ENCODE measurements around the gene TBCE.
"Not testable (repeated sequence)": the region's sequence is repeated elsewhere in the genome, so short reads cannot be mapped to it uniquely, and the experiment has no call there.

Gene TBCE

DNA sequence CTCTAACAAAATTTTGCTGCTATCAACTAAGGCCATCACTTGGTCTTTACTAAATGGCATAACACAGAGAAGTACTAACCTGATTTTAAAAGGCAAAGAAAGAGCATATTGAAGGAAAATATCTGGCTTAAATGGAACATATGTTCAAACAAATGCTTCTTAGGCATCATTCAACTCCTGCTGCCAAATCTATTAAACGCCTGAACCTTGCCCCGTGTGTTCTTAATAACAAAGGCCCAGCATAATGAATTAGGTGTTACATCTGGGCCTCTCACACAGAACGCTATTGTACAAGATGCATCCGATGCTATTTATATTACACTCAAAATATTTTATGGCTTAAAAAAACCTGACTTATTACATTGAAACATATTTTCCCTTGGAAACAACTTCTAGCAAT is 88.6 kb downstream of the TBCE start:
- DNase-seq, result no peak

- DNase-seq, result not testable (repeated sequence)
Observed at GRCh38 chr1:235457856-235458255, 90.6 kb downstream of the TBCE start.

DNA sequence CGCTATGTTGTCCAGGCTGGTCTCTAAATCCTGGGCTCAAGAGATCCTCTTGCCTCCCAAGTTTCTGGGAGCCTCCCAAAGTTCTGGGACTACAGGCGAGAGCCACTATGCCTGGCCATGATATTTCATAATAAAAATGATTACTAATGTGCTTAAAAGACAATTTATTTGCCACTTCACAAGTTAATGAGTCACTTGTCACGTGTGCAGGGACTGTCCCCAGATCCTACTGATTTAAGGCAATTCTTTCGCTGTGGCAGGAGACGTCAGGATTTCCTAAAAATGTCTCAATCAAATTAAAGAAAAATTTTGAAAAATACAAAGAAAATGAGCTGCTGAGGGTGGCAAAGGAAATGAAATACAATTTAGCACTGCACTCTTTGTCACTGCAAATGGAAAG is 93.5 kb downstream of the TBCE start:
- DNase-seq, result no peak

DNA sequence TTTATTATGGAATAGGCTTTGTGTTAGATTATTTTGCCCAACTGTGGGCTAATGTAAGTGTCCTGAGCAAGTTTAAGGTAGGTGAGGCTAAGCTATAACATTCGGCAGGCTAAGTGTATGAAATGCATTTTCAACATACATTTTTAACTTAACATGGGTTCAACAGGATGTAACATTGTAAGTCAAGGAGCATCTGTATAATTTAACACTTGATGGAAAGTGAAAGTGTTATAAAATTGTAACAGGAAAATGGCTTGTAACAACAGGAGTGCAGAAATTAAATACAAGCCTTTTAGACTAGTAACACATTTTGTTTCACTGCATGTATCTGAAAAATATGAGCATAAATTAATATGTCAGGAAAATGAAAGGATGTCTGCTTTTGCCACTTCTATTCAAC is 94.7 kb downstream of the TBCE start:
- no peak for DNase-seq

- DNase-seq, result not testable (repeated sequence)
Observed at GRCh38 chr1:235462832-235463231, 95.6 kb downstream of the TBCE start.

GRCh38 chr1:235465066-235465465 is 97.8 kb downstream of the TBCE start:
- no peak for DNase-seq

GRCh38 chr1:235468004-235468403 is 100.8 kb downstream of the TBCE start:
- DNase-seq, result no peak

DNA sequence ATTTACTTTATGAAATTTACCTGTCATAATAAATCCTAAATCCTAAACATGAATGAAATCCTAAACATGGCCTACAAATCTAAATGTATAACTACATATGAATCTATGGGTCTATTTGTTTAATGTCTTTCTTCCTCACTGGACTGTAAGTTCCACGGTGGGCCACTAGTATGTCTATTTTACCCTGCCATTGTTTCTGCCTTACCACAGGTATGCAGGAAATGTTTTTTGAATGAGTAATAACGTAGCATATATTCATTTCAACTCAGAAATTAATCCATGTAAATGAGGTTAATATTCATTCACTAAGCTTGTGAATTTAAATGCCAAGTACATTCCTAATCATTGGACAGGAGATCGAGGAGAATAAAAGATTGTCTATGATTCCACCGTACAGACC is 101.7 kb downstream of the TBCE start:
- no peak for DNase-seq

DNA sequence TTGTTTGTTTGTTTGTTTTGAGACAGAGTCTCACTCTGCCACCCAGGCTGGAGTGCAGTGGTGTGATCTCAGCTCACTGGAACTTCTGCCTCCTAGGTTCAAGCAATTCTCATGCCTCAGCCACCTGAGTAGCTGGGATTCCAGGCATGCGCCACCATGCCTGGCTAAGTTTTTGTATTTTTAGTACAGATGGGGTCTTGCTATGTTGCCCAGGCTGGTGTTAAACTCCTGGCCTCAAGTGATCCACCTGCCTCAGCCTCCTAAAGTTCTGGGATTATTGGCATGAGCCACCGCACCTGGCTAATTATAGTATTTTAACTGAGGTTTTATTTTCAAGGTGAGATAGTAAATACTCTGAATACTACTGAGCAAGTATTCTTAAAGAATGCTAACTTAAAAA is 102.7 kb downstream of the TBCE start:
- DNase-seq, result not testable (repeated sequence)

DNA sequence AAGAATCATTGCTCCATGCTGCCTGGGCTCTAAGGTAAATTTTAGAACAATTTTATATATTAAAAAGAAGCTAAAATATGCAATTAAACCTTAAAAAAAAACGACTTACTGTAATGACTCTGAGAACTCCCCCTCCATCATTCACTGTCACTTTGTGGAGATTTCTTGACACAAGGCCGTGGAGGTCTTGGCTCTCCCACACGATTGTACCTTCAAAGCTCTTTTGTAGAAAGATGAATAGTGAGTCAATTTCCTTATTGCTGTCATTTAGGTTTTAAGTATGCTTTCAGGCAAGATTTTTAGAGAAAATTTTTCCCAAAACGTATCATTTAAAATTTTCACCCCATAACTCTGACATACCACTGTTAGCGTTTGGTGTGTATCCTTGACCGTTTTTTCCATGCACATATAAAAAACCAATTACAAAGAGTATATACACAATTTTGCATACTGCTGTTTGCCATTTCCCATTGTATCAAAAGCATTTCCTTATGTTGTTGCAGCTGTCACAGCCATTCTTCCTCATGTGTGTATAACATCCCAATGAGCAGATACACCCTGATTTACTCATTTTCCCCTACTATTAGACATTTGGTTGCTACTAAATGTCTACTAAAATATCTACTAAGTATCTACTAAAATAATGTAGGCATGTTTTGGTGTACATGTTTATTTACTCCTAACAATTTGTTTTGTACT is 103.7 kb downstream of the TBCE start:
- no peak for DNase-seq

DNA sequence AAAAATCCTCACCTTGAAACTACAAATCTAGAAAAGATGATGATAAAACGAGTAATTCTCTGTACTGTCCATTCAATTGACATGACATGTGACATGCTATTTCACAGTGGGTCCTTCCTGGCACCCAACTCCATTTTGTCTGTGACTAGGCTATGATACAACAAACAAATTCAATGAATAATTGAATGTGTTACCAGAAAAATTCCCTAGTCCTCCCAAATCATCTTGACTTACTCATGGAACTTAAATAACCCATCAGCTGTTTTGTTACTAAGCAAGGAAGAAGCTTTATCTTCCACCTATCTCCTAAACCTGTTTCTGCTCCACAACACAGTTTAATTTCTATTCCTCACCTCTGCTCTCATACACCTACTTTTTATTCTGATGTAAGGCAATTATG is 106.6 kb downstream of the TBCE start:
- no peak for DNase-seq

DNA sequence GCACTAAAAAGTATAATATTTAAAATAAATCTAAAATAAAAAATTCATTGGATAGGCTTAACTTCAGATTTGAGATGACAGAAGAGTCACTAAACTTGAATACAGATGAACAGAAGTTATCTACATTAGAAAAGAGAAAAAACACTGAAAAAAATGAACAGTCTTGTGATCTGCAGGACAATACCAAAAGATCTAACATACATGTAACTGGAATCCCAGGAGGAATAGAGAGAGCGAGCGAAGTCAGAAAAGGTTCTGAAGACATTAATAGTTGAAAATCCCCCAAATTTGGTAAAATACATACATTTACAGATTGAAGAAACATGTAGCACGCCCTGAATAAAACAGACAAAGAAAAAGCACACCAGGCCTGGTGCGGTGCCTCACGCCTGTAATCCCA is 115.9 kb downstream of the TBCE start:
- no peak for DNase-seq

DNA sequence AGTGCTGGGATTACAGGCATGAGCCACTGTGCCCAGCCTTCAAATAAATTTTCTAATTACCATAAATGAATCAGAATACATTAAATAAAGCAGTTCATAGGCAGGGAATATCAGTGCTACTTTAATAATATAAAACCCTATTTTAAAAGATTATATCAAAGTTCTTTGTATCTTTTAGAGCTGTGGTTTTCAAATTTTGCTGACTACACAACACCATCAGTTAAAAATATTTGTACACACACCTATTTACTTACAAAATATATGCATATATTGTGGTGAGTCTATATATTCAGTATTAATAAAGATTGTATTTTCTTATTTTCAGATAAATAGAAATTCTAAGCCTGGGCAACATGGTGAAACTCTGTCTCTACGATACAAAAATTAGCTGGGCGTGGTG is 118.3 kb downstream of the TBCE start:
- no peak for DNase-seq

- no peak for DNase-seq
Observed at GRCh38 chr1:235486321-235486720, 119.1 kb downstream of the TBCE start.

DNA sequence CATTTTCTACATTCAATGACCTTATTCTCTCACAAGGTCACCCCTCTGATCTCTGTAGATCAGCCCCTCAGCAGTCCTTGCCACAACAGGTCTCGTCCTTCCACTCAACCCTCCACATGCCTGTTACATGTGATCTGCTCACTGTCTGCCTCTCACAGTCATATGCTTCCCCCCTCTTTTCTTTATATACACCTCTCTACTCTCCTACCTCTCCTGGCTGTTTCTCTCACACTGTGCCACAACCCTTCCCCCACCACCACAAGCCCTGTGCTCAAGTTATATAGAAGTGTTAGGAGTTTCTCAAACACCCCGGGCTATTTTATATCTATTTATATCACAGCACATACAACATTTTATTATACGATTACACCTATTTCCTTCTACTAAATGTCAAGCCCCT is 124.4 kb downstream of the TBCE start:
- DNase-seq, result no peak

- DNase-seq, result no peak
Observed at GRCh38 chr1:235494531-235494930, 127.3 kb downstream of the TBCE start.

DNA sequence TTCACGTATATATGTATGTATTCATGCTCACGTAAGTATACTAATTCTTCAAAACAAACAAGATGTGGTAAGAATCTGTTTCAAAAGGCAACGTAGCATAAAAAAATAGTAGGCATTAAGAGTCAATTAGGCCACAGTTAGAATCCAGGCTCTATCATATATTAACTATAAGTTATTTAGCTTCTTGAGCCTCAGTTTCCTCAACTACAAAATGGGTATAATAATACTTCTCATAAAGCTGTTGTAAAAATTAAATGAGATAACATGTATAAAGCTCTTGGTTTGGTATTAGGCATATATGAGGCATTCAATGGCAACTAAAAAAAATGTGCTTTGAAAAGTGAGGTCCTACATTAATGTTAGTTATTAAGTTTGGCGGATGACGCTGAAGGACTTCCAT is 127.8 kb downstream of the TBCE start:
- no peak for DNase-seq

GRCh38 chr1:235495551-235495950 is 128.3 kb downstream of the TBCE start:
- DNase-seq, result no peak

- DNase-seq, result no peak
Observed at GRCh38 chr1:235500971-235501540, 133.8 kb downstream of the TBCE start.

All from retina (tissue), 1 donor.